Body of pancreas (tissue), 4 donors: Measurements from ENCODE around the gene GOLGA3. TPM values are rescaled to one million over a fixed set of nuclear protein-coding genes. Genes with fewer than 3 reads are reported as not detected.

Experiments
- ATAC-seq: fragments of 150-250 bp; one replicate; pipeline ENCODE4 v1.9.1; 2016
- DNase-seq, 4 donors: peaks; one replicate each; pipeline ENCODE4 v3.0.0-alpha.2; 2019
- H3K27ac ChIP-seq, 4 donors: fragments of 200-600 bp; sonication (generic); 1 replicate in 3 of 4; 2 replicates in 1 of 4; pipeline versions ENCODE4 v1.5.1 to v1.6.1; 2016 to 2019; ENCODE audit warnings: mild to moderate bottlenecking in 1 of 4, mixed read lengths in 1 of 4, moderate library complexity in 1 of 4
- H3K27me3 ChIP-seq, 2 donors: fragments of 200-600 bp; sonication (generic); one replicate each; pipeline ENCODE4 v1.6.0; 2016; ENCODE audit warnings: mild to moderate bottlenecking in 1 of 2
- H3K36me3 ChIP-seq, 2 donors: fragments of 200-600 bp; sonication (generic); replicated peaks in 1 of 2; 2 replicates each; pipeline ENCODE4 v1.5.1; 2016; ENCODE audit warnings: low read depth in 2 of 2; ENCODE audit not compliant: insufficient read depth in 1 of 2
- H3K4me1 ChIP-seq: fragments of 200-600 bp; sonication (generic); one replicate; pipeline ENCODE4 v1.6.0; 2016
- H3K4me3 ChIP-seq, 2 donors: fragments of 200-600 bp; sonication (generic); 1 replicate in 1 of 2; 2 replicates in 1 of 2; pipeline ENCODE4 v1.5.1; 2016 to 2019
- H3K9me3 ChIP-seq, 3 donors: fragments of 200-600 bp; sonication (generic); 1 replicate in 2 of 3; 2 replicates in 1 of 3; pipeline ENCODE4 v1.5.1; 2016
- POLR2A ChIP-seq, 3 donors: fragments of 450-650 bp; IDR thresholded peaks; one replicate each; pipeline ENCODE4 v1.6.1; 2016; ENCODE audit warnings: antibody characterized with exemption in 3 of 3, mild to moderate bottlenecking in 2 of 3
- WGBS, 2 donors: methylation state at CpG; one replicate each; pipeline ENCODE4 v1.1.5; 2017; 5-methylcytosine and 5-hydroxymethylcytosine counted together
- intact Hi-C: fragments of 100-400 bp; cut with DNase I; formaldehyde crosslinking; loops from one replicate; pipeline ENCODE4 v1.15.1; 2023
- total RNA-seq, 2 donors: library from RNA; depleted of rRNA; stranded (reverse); fragments of >200 nt; gene quantifications; one replicate each; pipeline ENCODE4 v1.1.0, GENCODE V29; 2016
- TF ChIP-seq, protein P1 (sequence below), 7 experiments: fragments of 450-650 bp in 4 of 7; fragments of 200-600 bp in 3 of 7; sonication (generic) in 3 of 7; IDR thresholded peaks; one replicate each; pipeline ENCODE4 v1.5.1; 2016 to 2019; ENCODE audit warnings: antibody characterized with exemption in 7 of 7

The GOLGA3 gene
- total RNA-seq, 2 donors from 2014 or later: 57.3 to 98.6 TPM

DNA sequence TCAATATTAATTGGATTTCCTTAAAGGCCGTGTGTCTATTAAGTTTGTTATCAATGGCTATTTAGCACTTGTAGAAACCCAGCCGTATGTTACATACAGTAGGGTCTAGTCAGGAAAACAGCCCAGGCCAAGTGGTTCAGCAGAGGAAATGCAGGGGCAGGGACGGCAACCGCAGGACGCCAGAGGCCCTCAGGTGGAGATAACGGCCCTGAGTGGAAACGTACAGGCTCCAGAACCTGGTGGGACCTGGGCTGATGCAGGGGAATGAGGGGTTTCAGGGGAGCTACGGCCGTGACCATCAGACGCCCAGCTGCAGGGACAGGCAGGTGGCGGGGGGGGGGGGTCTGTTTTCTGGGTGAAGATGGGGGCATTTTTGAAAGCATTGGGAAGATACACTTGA lies 63.3 kb downstream of the GOLGA3 start:
- WGBS, 2 donors: 66 to 75% methylated on average over 11 of the region's 11 CpGs
- intact Hi-C loops: no loop called here
- peaks cover 4% of the 10 kb centered on the region for H3K4me1 ChIP-seq
- no peak overlapping the region for H3K4me3 ChIP-seq
- H3K36me3 ChIP-seq: no peaks in the 10 kb centered on the region
- TF ChIP-seq, protein P1, sequence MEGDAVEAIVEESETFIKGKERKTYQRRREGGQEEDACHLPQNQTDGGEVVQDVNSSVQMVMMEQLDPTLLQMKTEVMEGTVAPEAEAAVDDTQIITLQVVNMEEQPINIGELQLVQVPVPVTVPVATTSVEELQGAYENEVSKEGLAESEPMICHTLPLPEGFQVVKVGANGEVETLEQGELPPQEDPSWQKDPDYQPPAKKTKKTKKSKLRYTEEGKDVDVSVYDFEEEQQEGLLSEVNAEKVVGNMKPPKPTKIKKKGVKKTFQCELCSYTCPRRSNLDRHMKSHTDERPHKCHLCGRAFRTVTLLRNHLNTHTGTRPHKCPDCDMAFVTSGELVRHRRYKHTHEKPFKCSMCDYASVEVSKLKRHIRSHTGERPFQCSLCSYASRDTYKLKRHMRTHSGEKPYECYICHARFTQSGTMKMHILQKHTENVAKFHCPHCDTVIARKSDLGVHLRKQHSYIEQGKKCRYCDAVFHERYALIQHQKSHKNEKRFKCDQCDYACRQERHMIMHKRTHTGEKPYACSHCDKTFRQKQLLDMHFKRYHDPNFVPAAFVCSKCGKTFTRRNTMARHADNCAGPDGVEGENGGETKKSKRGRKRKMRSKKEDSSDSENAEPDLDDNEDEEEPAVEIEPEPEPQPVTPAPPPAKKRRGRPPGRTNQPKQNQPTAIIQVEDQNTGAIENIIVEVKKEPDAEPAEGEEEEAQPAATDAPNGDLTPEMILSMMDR (IDR thresholded peaks at IDR 0.05): no peak
- TF ChIP-seq POLR2A (IDR thresholded peaks at IDR 0.05): no peak
- H3K27me3 ChIP-seq: no peaks in the 10 kb centered on the region
- ATAC-seq: no peak
- no peak overlapping the region for H3K27ac ChIP-seq
- DNase-seq: no peak
- no peaks in the 10 kb centered on the region for H3K9me3 ChIP-seq

DNA sequence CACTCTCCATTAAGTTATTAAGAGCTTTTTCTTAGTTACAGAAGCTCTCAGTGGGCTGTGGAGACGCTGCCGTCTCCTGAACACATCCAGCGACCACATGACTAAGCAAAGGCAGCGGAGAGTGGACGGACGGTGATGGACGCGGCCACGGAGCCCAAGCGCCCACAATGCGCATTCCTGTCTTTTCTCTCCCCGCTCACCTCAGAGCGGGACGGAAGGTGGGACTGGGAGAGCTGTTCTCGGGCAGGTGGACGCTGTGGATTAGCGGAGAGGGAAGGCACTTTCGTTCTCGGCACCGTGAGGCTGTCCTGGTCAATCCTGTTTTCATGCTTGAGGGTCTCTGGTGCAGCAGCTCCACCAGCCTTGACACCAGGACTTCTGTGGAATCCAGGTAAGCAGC lies 64.4 kb downstream of the GOLGA3 start:
- Histone ChIP-seq H3K36me3 (no peaks in the 10 kb centered on the region), H3K4me3 (no peak overlapping the region), H3K9me3 (no peaks in the 10 kb centered on the region), H3K4me1 (peaks cover 12% of the 10 kb centered on the region), H3K27me3 (no peaks in the 10 kb centered on the region), H3K27ac (no peak overlapping the region)
- intact Hi-C loops: no loop called here
- 90 to 97% methylated on average over 18 to 20 of the region's 20 CpGs for WGBS, 2 donors
- DNase-seq (no peak), ATAC-seq (no peak)
- TF ChIP-seq, protein P1 (IDR thresholded peaks at IDR 0.05): no peak
- TF ChIP-seq POLR2A (IDR thresholded peaks at IDR 0.05): no peak

DNA sequence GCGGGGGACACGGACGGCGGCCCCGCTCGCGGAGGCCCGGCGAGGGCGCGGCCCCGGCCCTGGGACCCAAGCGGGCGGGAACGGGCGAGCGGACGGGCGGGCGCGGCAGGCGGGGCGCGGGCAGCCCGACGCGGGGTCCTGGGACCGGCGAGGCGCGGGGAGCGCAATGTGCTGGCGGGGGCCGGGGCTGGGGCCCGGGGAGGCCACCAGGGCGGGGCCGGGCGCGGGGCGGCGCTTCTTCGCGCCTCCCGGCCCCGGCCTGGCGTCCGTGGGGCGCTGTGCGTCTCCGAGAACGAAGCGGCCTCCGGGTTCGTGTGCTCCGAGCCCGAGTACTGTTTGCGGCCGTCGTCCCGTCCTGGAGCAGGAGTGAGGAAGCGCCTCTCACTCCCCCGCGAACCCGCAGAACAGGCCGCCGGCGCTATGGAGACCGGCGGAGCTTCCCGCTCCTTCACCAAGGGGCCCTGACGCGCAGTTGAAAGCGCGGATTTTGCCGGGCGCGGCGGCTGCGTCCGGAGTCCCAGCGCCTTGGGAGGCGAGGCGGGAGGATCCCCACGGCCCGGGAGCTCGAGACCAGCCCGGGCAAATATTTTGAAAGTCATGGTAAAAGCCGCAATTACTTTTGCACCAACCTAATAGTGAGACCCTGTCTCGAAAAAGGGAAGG lies 66.6 kb downstream of the GOLGA3 start:
- peaks cover 12% of the 10 kb centered on the region for H3K4me1 ChIP-seq
- DNase-seq (peak; percentile 84 to 87 (median 86)), ATAC-seq (peak; percentile 96)
- H3K9me3 ChIP-seq: no peaks in the 10 kb centered on the region
- intact Hi-C loops: no loop called here
- H3K27ac ChIP-seq: peak overlapping the region; percentile 91 to 96 (median 92)
- H3K4me3 ChIP-seq: peak overlapping the region; percentile 28 to 33
- H3K36me3 ChIP-seq: no peaks in the 10 kb centered on the region
- 0 to 1% methylated on average over 9 to 76 of the region's 89 CpGs for WGBS, 2 donors
- no peaks in the 10 kb centered on the region for H3K27me3 ChIP-seq
- TF ChIP-seq POLR2A (IDR thresholded peaks at IDR 0.05): peak; percentile 59 to 85 (median 83)
- TF ChIP-seq, protein P1 (IDR thresholded peaks at IDR 0.05): peak in 5 of 7 experiments; percentile 15 to 49 (median 38)

DNA sequence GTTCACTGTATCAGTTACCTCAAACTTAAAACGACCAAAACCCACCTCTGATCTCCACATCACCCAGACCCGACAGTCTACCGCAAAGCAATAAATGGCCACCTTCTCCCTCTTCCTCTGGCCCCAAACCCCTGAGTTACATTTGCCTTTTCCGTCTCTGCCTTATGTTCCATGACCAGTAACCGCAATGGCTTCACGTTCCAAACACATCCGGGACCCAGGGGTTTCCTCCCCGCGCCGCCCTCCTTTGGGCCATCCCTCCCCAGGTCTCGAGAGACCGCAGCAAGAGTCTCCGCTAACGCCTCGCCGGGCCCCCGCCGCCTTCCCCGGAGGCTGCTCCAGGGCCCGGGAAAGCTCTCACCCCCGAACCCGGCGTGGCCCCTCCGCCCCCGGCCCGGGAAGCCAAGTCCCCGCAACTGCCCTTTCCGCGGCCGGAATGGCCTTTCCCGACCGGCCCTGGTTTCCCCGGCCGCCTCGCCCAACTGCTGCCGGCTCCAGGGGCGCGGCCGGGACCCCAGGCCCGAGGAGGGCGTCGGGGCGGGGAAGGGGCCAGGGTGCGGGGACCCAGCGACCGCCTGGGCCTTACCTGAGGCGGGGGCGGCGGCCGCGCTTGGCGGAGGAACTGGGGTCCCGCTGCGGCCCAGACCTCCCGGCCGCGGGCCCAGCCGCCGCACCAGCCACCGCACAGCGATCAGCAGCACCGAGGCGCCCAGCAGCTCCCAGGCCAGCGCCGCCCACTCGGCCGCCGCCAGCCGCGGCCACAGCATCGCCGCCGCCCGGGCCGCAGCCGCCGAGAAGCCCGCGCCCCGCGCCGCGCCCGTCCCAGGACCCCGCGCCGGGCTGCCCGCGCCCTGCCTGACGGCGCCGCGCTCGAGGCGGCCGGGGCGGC lies 67.4 kb downstream of the GOLGA3 start, which contains the start of gene ANKLE2:
Gene ANKLE2 (minus strand): TSS at position 801 of the 889 bp plus-strand sequence. CDS start 34 bp downstream, at position 767.
- TF ChIP-seq POLR2A (IDR thresholded peaks at IDR 0.05): no peak
- TF ChIP-seq, protein P1 (IDR thresholded peaks at IDR 0.05): no peak
- WGBS, 2 donors: 1% methylated on average over 17 to 76 of the region's 97 CpGs
- H3K27me3 ChIP-seq: no peaks in the 10 kb centered on the region
- DNase-seq (peak; percentile 44 to 65 (median 54)), ATAC-seq (peak; percentile 80)
- H3K4me3 ChIP-seq: peak within 1 kb of the TSS; percentile 96
- H3K4me1 ChIP-seq: peaks cover 12% of the 10 kb centered on the region
- intact Hi-C loops: no loop called here
- H3K36me3 ChIP-seq: no peaks in the 10 kb centered on the region
- H3K9me3 ChIP-seq: no peaks in the 10 kb centered on the region
- peak within 1 kb of the TSS; percentile 91 to 96 (median 92) for H3K27ac ChIP-seq
